T follicular helper cell (primary cell): ENCODE results near the gene FUNDC2.
"Not testable (repeated sequence)": the region's sequence is repeated elsewhere in the genome, so short reads cannot be mapped to it uniquely, and the experiment has no call there.

ENCODE experiments used
- DNase-seq: peaks from one replicate; pipeline ENCODE4 v3.0.0-alpha.2; 2020; ENCODE audit warnings: low read depth
- total RNA-seq, 2 experiments: gene quantifications; one replicate each; lab custom pipeline; 2026; lab: John Stamatoyannopoulos, UW

Gene FUNDC2, protein sequence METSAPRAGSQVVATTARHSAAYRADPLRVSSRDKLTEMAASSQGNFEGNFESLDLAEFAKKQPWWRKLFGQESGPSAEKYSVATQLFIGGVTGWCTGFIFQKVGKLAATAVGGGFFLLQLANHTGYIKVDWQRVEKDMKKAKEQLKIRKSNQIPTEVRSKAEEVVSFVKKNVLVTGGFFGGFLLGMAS
- 50.2 to 79.1 reads per million in 2 experiments for total RNA-seq

DNA sequence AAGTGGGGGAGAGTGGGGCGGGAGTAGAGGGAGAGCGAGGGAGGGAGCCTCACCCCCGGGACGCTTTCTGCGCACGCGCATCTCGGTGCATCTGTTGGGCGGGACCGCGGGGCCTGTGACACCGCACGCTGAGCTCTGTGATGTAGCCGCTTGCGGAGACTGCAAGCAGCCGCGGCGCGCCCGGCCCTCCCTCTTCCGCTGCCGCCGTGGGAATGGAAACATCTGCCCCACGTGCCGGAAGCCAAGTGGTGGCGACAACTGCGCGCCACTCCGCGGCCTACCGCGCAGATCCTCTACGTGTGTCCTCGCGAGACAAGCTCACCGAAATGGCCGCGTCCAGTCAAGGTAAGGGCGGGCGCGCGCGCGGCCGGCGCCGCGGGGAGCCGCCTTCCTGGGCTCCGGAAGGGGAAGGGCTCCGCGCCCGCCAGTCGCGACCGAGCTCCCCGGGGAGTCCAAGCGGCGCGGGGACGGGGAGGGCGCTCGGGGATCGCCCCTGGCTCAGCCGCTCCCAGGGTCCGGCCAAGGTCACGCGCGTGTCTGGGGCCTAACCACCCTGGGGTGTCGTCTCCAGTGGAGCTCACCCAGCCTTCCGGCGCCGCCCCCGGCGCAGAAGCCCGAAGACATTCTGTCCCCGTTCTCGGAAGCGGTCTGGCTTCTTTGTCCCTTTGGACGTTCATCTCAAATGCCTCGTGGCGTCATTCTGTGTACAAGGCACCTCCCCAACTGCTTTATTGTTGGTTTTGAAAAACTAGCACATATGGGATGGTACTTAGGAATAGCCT, at the start of gene FUNDC2:
TSS of gene FUNDC2 (plus strand) at position 118 of the 782 bp plus-strand sequence. CDS start at position 213, 95 bp downstream.
- DNase-seq = peak; percentile 90

DNA sequence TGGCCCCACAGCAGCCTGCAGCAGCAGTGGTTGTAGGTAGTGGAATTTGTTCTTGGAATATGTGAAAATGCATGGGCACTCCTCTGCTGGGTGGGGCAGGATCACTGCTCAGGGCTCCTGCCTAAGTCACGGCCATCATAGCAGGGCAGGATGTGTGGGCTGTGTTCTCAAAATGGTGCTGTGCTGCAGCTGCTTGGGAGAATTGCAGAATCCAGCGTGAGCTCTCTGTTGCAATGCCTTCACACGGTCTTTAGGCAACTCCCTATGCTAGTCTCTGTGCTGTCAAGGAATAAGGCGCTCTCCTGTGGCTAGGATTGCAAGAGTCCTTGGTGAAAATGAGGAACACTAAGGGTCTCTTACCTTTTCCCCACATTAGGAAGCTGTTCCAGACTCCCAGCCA, 47.0 kb upstream of the FUNDC2 start:
- no peak for DNase-seq

DNA sequence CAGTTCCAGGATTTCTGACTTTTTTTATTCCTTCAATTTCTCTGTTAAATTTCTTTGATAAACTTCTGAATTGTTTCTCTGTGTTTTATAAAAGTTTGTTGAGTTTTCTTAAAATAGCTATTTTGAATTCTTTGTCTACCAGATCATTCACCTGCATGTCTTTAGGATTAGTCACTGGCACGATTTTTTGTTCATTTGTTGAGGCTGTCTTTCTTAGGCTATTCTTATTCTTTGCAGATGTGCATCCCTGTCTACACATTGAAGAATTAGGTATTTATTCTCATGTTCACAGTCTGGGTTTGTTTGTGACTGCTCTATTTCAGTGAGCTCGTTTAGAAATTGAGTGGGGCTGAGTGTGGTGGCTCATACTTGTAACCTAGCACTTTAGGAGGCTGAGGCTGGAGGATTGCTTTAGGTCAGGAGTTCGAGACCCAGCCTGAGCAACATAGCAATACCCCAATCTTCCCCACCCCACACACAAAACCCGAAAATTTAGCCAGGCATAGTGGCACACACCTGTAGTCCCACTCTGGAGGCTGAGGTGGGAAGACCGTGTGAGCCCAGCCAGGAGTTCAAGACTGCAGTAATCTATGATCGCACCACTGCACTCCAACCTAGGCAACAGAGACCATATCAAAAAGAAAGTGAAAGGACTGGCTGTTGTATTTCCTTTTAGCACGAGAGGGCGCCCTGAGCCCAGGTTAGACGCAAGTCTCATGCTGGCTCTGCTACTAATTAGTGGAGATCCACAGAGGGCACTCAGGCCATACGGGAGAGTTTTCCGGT, 46.1 kb upstream of the FUNDC2 start:
- DNase-seq = peak; percentile 62

DNA sequence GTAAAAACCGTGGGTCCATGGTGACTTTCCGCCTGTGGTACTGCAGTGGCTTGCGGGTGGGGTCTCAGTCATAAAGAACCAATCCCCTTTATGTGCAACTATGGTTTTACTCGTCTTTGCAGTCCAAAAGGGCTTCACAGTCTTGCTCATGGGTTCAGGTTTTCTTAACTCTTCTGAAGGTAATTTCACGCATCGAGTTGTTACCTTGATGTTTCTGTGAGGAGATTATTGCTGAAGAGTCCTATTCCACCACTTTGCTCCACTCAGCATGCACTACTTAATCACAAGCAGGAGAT, 45.6 kb upstream of the FUNDC2 start:
- no peak for DNase-seq

DNA sequence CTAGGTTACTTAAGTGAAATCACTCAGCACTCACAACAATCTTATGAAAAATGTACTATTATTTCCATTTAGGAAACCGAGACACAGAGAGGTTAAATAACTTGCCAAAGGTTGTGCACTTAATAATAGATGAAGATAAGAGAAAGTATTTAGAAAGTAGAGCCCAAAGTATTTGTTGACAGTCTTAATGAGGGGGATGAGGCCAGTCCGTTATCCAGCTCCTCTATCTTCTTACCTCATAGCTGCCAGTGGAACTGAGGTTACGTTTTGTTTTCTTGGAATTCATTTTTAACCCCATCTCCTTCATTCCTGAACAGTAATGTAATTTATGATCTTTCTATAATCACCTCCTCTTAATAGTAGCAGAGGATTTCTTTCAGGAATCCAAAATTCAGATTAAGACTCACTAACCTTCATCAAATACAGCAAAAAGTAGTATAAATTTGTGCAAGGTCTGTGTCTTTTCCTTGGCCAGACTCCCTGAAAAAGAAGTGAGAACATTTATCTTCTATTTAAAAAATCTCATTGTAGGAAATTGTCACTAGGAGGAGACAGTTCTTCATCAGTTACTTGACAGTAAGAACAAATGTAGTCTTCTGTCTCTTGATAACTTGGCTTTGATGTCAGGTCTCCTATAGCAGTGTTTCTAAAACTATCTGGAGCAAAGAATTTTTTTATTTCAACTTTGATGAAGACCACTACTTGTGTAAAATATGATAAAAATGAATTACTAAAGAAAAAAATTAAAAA, 39.6 kb upstream of the FUNDC2 start:
- no peak for DNase-seq

DNA sequence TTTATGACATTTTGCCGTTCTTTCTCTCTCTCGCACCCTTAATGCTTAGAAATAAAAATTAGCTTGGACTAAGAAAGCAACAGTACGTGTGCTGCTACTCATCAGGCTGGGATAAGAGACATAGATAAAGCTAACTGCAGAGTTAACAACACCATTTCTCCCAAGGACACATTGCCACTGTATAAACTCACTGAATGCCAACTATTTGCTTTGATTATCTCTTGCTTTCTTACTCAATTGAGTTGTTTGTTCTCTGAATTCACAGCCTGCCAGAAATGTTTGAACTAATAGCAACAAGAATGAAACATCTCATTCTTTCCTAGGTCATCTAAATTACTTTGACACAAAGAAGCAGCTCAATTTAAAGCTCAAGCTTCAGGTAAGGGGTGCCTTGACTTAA, 38.7 kb upstream of the FUNDC2 start:
- DNase-seq = no peak

DNA sequence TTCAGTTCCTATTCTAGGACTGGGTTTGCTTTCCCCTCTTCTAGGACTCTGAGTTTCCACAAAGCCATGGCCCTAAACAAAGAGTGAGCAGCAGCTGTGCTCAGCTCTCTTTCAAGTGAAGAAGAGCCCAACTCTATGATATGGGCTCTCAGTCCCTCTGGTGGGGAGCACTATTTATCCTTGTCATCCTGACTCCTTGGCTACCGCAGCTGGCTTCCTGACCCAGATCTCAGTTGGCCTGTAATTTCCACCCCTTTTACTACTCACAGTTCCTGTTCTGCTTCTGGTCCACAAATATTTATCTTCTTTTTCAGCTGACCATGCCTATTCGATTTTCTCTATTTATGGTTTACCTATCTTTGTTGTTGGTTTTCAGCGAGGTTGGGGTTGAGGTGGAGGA, 37.9 kb upstream of the FUNDC2 start:
- no peak for DNase-seq

DNA sequence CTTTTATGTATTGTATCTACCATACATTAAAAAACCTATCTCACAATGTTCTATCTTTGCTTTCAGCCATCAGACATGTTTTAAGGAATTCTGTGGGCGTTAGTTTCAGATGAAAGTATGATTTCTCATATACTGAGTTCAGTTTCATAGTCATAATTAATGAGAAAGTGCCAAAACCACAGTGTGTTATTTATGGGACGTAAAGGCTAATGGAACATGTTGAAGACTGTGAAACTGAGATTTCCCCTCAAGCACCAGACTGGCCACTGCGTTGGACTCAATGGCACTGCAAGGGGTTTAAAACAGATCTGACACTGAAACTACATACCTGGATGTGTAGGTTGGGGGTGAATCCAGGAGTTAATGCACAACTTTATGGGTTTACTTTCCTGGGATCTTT, 36.1 kb upstream of the FUNDC2 start:
- no peak for DNase-seq

DNA sequence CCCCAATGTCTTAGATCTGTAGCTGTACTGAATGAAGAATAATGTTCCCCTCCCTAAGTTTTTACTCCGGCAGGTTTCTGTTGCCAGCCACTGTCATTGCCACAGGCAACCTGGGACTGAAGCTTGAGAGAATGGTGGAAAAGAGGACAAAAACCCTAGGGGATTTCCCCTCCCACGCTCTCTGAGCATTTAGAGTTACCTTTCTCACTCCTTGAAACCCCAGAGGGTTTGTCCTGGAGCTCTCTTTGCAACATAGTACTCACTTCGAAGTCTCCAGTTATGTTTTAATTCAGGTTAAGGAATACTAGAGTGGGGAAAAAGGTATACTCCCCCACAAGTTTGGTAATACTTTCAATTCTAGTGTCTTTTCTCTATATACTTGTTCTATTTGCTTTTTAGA, 35.6 kb upstream of the FUNDC2 start:
- DNase-seq = no peak

DNA sequence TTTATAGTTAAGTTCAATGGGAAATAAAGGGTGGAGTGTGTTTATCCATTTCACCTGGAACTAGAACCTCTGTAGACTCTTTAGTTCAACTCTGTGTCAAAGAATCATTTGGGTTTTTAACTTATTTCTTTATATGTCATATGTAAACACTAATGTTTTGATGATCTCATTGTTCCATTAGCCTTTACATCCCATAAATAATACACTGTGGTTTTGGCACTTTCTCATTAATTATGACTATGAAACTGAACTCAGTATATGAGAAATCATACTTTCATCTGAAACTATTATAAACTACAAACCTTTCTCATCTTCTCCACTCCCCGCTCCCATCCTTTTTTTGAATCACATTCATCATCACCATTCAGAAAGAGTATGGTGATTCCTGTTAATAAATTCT, 35.2 kb upstream of the FUNDC2 start:
- no peak for DNase-seq

DNA sequence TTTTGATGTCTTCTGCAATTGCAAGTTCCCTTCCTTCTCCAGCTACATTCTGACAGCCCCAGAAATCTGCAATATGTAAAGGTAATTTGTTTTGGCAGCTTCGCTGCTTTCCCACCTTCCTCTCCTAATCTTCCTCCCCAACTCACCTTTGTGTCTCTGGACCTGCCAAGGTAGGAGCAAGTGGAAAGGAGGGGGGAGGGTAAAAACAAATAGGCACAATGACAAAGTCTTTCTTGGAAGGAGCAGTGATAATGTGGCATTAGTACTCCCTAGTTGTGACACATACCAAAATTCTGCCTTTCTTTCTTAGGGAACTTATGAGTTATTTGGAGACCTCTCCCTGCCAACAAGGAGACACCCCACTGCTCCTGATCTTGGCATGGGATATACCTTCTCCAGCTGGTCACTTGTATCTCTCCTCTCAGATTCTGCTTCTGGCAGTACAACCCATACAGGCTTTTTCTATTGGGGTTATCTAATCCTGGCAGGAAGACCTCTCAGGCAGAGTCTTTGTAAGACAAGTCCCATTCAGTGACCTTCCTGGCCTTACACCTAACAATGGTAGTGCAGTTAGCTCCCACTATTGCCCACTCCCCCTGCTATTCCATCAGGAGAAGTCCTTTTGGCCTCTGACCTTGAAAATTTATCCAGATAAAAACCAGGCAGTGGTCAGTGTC, 28.3 kb upstream of the FUNDC2 start:
- no peak for DNase-seq

DNA sequence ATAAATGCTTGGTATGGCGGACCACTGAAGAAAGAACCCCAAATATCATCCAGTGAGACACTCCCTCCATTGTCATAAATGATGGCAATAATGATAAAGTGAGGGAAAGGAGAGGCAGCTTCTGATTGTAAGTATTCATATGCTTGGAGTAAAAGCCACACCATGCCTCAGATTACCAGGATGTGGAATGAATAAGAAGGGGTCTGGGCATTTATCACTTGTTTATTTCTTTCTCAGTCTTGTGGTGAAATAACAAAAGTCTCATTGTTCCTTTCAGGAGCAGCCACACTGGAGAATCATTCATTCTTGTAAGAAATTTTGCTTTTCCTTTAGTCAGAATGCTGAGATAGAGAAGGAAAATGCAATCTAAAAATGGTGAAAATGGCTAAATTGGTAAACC, 25.8 kb upstream of the FUNDC2 start:
- DNase-seq = no peak

DNA sequence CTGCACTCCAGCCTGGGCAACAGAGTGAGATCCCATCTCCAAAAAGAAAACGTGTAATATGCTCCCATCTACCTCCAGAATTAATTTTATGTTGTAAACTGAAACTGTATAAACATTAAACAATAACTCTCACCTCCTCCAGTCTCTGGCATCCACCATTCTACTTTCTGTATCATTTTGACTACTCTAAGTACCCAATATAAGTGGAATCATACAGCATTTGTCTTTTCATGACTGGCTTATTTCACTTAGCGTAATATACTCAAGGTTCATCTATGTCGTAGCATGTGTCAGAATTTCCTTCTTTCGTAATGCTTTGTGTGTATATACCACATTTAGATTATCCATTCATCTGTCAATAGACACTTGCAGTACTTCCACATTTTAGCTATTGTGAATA, 24.8 kb upstream of the FUNDC2 start:
- no peak for DNase-seq

DNA sequence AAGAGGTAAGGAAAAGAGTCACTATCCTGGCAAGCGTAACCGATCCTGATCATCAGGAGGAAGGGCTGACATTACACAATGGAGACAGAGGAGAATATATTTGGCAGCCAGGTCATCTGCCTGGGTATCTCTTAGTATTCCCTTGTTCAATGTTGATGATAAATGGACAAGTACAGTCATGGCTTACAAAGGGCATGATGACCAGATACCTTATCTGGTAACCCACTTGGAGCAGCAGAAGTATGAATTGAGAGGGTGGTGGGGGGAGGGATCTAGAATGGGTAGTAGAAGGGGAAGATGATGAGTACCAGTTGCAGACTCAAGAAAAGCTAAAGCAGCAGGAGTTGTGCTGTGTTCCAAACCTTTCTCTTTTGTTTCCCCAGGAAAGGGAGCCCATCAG, 21.5 kb upstream of the FUNDC2 start:
- DNase-seq = no peak

DNA sequence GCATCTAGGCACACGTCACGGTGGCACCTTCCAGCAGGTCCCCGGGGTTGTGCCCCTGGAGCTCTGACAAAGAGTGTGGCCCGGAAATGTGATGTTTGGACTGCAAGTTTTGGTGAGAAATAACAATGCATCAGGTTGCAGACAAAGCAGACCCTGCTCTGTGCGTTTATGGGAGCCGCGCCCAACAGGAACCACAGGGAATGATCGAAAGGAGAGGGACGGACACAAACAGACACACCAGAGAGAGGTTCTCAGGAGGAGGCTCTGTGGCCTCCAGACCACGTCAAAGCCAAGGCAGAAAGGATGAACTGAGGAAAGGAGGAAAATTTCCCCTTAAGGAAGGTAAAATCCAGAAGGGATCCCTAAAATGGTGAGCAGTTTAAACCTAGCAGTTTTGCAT, 20.3 kb upstream of the FUNDC2 start:
- not testable (repeated sequence) for DNase-seq

DNA sequence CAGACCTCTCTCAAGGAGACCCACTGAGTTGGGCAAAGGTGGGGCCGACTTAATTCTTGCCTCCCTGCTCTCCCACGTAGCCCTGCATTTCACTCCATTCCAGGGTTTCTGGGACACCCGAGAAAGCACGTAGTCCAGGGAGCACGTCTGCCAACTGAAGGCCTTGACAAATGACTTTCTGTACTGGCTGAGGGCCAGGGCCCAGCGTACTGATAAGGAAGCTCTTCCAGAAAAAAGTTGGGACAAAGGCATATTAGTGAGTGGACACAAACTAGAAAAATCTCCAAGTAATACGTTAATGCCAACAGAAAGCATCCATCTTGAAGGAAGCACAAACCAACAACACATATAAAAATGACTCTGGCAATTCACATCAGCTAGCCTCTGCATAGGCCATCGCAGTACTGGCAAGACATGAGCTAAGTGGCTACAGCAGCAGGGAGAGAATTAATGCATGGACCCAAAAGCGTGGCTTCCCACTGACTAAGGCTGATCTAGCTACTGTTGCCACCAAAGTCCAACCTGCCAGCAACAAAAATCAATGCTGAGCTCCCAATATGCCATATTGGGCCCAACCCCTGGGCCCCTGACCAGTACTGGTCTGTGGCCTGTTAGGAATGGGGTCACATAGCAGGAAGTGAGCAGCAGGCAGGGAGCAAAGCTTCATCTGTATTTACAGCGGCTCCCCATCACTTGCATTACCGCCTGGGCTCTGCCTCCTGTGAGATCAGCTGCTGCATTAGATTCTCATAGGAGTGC, 19.6 kb upstream of the FUNDC2 start:
- not testable (repeated sequence) for DNase-seq

DNA sequence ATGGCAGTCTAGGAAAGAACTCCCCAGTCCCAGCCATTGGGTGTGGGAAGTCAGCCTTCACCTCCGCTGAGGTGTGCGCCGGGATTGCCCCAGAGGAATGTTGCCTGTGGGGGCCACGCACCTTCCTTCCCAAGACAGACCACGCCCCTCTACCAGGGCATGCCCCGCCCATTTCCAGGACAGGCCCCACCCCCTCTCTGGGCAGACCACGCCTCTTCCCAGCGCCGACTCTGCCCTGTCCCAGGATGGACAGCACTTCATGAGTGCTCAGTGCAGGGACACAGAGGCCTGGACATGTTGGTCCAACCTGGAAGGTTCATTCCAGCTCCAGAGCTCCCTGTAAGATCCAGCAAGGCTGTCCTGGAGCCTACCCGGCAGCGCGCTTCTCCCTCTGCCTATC, 18.1 kb upstream of the FUNDC2 start:
- not testable (repeated sequence) for DNase-seq

DNA sequence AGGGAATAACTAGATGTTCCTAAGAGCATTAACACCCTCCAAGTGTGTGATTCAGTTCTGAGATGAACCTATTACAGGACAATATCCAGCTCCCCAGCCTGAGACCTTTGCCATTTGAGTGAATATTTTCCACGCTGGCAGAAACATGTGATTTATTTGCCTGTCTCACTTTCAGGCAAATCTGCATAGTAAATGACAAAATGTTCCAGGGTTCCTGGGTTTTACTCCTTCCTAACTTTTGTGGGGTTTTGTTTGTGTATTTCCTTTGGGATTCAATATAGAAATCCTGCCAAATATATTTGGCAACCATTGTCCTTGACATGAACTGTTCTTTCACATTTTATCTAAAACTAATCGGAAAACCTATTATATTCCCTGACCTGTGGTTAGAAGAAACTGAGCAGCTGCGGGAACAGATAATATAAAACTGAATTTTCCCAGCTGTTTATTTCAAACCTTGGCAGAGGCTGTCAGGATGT, 16.6 kb upstream of the FUNDC2 start:
- no peak for DNase-seq

DNA sequence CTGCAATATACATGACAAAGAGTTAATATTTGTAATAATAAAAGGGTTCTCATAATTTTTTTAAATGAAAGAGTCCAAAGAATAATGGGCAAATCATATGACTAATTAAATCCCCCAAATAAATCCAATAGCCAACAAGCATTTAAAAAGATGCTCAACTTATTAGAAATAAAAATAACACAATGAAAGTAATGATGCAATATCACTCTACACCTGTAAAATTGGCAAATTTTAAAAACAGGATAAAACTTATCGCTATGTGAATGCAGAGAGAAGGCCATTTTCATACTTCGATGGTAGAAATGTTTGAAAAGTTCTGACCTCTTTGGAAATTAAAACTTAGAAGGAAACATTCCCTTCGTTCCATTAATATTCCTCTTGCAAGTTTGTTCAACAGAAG, 6.1 kb upstream of the FUNDC2 start:
- DNase-seq = no peak

DNA sequence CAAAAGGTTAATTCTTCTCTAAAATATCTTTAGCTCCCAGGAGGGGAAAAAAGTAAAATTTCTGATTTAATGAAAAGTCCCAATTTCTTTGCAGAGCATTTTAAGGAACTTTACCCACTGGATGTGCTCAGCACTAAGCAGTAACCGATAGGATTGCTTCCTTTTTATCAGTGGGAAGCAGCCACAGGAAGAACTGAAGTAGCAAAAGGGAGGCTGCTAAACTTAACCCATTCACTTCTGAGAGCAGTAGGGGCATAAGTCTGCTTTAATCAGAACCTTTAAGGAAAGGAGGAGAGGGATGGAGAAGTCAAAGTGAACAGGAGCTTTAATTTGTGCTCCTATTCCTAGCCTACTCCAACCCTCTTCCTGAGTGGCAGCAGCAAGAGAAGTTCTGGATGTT, 4.1 kb upstream of the FUNDC2 start, which contains the start of gene F8:
TSS of gene F8 (minus strand) at position 139 of the 400 bp plus-strand sequence. CDS start 171 bp downstream, outside the sequence.
- no peak for DNase-seq
